IMR-90 (cell line): ENCODE measurements around the gene CYB5RL. TPM values are rescaled to one million over a fixed set of nuclear protein-coding genes. Genes with fewer than 3 reads are reported as not detected.
A peak's percentile ranks its signal among the peaks of the same experiment; 100 is the strongest.

Experiments used
- ATAC-seq: fragments of 200-7000 bp; cut with Tn5 transposase; 2 replicates; pipeline ENCODE4 v1.9.1; 2020; ENCODE audit warnings: low read depth, mild to moderate bottlenecking, moderate library complexity
- BruUV-seq: library from RNA; stranded (reverse); fragments of 400-500 nt; replicated peaks from 2 replicates; lab custom pipeline; 2021; lab: Mats Ljungman, UMichigan
- CTCF ChIA-PET: fragments of 300-600 bp; formaldehyde crosslinking; extraction: SDS; loops from one replicate; lab custom pipeline; 2021; ENCODE audit warnings: antibody characterized with exemption; lab: Yijun Ruan, JAX
- POLR2A ChIA-PET: fragments of 300-600 bp; sonication (Branson Sonifier 250); formaldehyde crosslinking; loops from one replicate; lab custom pipeline; 2022; ENCODE audit warnings: antibody characterized with exemption; ENCODE audit not compliant: unreplicated experiment; lab: Charles Lee
- DNase-seq: peaks from one replicate; pipeline ENCODE4 v3.0.0; 2013
- H2AFZ ChIP-seq: replicated peaks from 2 replicates; pipeline ENCODE3; 2013; ENCODE audit warnings: low read length, mild to moderate bottlenecking; ENCODE audit not compliant: poor library complexity
- H2AK5ac ChIP-seq: 2 replicates; pipeline ENCODE4 v1.6.1; 2013; ENCODE audit warnings: low read depth, low read length, inconsistent platforms
- H2AK9ac ChIP-seq: replicated peaks from 2 replicates; pipeline ENCODE3; 2013; ENCODE audit warnings: mild to moderate bottlenecking, low read depth, low read length, moderate library complexity; ENCODE audit not compliant: poor library complexity
- H2BK120ac ChIP-seq: 2 replicates; pipeline ENCODE4 v1.6.1; 2013; ENCODE audit warnings: low read depth, low read length, inconsistent platforms
- H2BK15ac ChIP-seq: 3 replicates; pipeline ENCODE4 v1.6.1; 2013; ENCODE audit warnings: low read depth, low read length, inconsistent platforms
- H2BK20ac ChIP-seq: 2 replicates; pipeline ENCODE4 v1.6.1; 2013; ENCODE audit warnings: low read depth, mild to moderate bottlenecking, inconsistent platforms, low read length, moderate library complexity
- H2BK5ac ChIP-seq: 2 replicates; pipeline ENCODE4 v1.6.1; 2013; ENCODE audit warnings: mild to moderate bottlenecking, low read depth, low read length, inconsistent platforms; ENCODE audit not compliant: poor library complexity, severe bottlenecking
- H3K14ac ChIP-seq: replicated peaks from 2 replicates; pipeline ENCODE4 v1.6.1; 2013; ENCODE audit warnings: low read depth, low read length, inconsistent platforms
- H3K18ac ChIP-seq: 2 replicates; pipeline ENCODE4 v1.6.1; 2013; ENCODE audit warnings: low read depth, low read length, control low read depth
- H3K23ac ChIP-seq: 2 replicates; pipeline ENCODE4 v1.6.1; 2013; ENCODE audit warnings: low read depth, low read length, inconsistent platforms
- H3K27ac ChIP-seq: 2 replicates; pipeline ENCODE4 v1.5.1; 2013; ENCODE audit warnings: mild to moderate bottlenecking, control low read depth, low read length; ENCODE audit not compliant: insufficient read depth
- H3K27me3 ChIP-seq: 2 replicates; pipeline ENCODE4 v1.6.1; 2013; ENCODE audit warnings: low read length; ENCODE audit not compliant: control insufficient read depth, insufficient read depth
- H3K36me3 ChIP-seq: 2 replicates; pipeline ENCODE4 v1.6.1; 2013; ENCODE audit warnings: low read length, mixed read lengths; ENCODE audit not compliant: control insufficient read depth, insufficient read depth
- H3K4ac ChIP-seq: 2 replicates; pipeline ENCODE4 v1.6.1; 2013; ENCODE audit warnings: low read depth, low read length, inconsistent platforms
- H3K4me1 ChIP-seq: 2 replicates; pipeline ENCODE4 v1.6.1; 2013; ENCODE audit warnings: low read length, mixed read lengths; ENCODE audit not compliant: control insufficient read depth, insufficient read depth
- H3K4me2 ChIP-seq: 2 replicates; pipeline ENCODE4 v1.6.1; 2013; ENCODE audit warnings: low read depth, mild to moderate bottlenecking, control low read depth, low read length, moderate library complexity
- H3K4me3 ChIP-seq: 2 replicates; pipeline ENCODE4 v1.5.1; 2013; ENCODE audit warnings: low read depth, mild to moderate bottlenecking, control low read depth, low read length, moderate library complexity; ENCODE audit not compliant: insufficient read depth
- H3K56ac ChIP-seq: 2 replicates; pipeline ENCODE4 v1.6.1; 2013; ENCODE audit warnings: low read length, inconsistent platforms; ENCODE audit not compliant: insufficient read depth; ENCODE audit errors: extremely low read depth
- H3K79me1 ChIP-seq, 2 experiments: 2 replicates each; pipeline ENCODE4 v1.6.1; 2013; ENCODE audit warnings: low read length in 2 of 2, inconsistent platforms in 1 of 2, low read depth in 1 of 2
- H3K9ac ChIP-seq: 2 replicates; pipeline ENCODE4 v1.6.1; 2013; ENCODE audit warnings: low read depth, low read length, control low read depth
- H3K9me1 ChIP-seq: 2 replicates; pipeline ENCODE4 v1.6.1; 2013; ENCODE audit warnings: low read length, inconsistent platforms; ENCODE audit not compliant: insufficient read depth
- H3K9me3 ChIP-seq: 2 replicates; pipeline ENCODE4 v1.6.1; 2013; ENCODE audit warnings: low read length; ENCODE audit not compliant: control insufficient read depth, insufficient read depth
- H4K20me1 ChIP-seq: 2 replicates; pipeline ENCODE4 v1.6.1; 2013; ENCODE audit warnings: low read length, inconsistent platforms; ENCODE audit not compliant: insufficient read depth
- H4K5ac ChIP-seq: 2 replicates; pipeline ENCODE4 v1.6.1; 2013; ENCODE audit warnings: mild to moderate bottlenecking, low read depth, low read length, control low read depth
- H4K8ac ChIP-seq, 2 experiments: 2 replicates each; pipeline ENCODE4 v1.6.1; 2013; ENCODE audit warnings: low read depth in 2 of 2, low read length in 2 of 2, control low read depth in 1 of 2, inconsistent platforms in 1 of 2
- H4K91ac ChIP-seq: 2 replicates; pipeline ENCODE4 v1.6.1; 2013; ENCODE audit warnings: low read depth, low read length, inconsistent platforms; ENCODE audit not compliant: insufficient read depth
- CEBPB ChIP-seq: IDR thresholded peaks from 2 replicates; pipeline ENCODE4 v1.6.1; 2012; ENCODE audit warnings: low read depth, low read length, improper control_type of control experiment
- CHD1 ChIP-seq: IDR thresholded peaks from 2 replicates; pipeline ENCODE4 v1.6.1; 2012; ENCODE audit warnings: low read depth, low read length, improper control_type of control experiment
- ELK1 ChIP-seq: fragments of 150-350 bp; IDR thresholded peaks from 2 replicates; pipeline ENCODE4 v1.6.1; 2016; ENCODE audit warnings: low read depth, mild to moderate bottlenecking, low read length, moderate library complexity, borderline replicate concordance
- FOS ChIP-seq: fragments of 150-350 bp; IDR thresholded peaks from 2 replicates; pipeline ENCODE4 v1.6.1; 2016; ENCODE audit warnings: low read depth, low read length
- POLR2A ChIP-seq: IDR thresholded peaks from 2 replicates; pipeline ENCODE4 v1.6.1; 2012; ENCODE audit warnings: mild to moderate bottlenecking, low read depth, low read length
- RAD21 ChIP-seq: IDR thresholded peaks from 2 replicates; pipeline ENCODE4 v1.6.1; 2012; ENCODE audit warnings: low read length, improper control_type of control experiment
- RCOR1 ChIP-seq: IDR thresholded peaks from 2 replicates; pipeline ENCODE4 v1.6.1; 2012; ENCODE audit warnings: mild to moderate bottlenecking, low read length, improper control_type of control experiment; ENCODE audit not compliant: insufficient replicate concordance
- SMC3 ChIP-seq: fragments of 150-350 bp; IDR thresholded peaks from 2 replicates; pipeline ENCODE4 v1.6.1; 2016; ENCODE audit warnings: low read depth, mild to moderate bottlenecking, antibody characterized with exemption, low read length, moderate library complexity
- WGBS, 2 experiments: methylation state at CpG; one replicate each; pipeline versions ENCODE4 v1.1.5 to v1.1.7; 2013; ENCODE audit warnings: missing lambda C conversion rate in 2 of 2; ENCODE audit not compliant: insufficient read length in 1 of 2; ENCODE audit errors: extremely low coverage in 2 of 2; 5-methylcytosine and 5-hydroxymethylcytosine counted together
- dilution Hi-C: fragments of 300-500 bp; cut with HindIII; formaldehyde crosslinking; loops from one replicate; pipeline ENCODE4 v1.14.3; 2018; ENCODE audit warnings: low sequenced_read_pairs; ENCODE audit not compliant: unreplicated experiment
- in situ Hi-C: fragments of 300-500 bp; cut with MboI; formaldehyde crosslinking; loops from 3 replicates; pipeline ENCODE4 v1.14.3; 2019; ENCODE audit warnings: low sequenced_read_pairs, inconsistent platforms, mixed read lengths
- intact Hi-C: fragments of 100-400 bp; cut with micrococcal nuclease; formaldehyde crosslinking; loops from 2 replicates; pipeline ENCODE4 v1.10.0; 2022
- polyA plus RNA-seq, 3 experiments: library from polyadenylated mRNA; depleted of rRNA; stranded (reverse); fragments of >200 nt; gene quantifications; 2 replicates each; pipeline ENCODE4 v1.2.3, GENCODE V29; 2012; ENCODE audit warnings: low replicate concordance in 1 of 3
- total RNA-seq: library from RNA; depleted of rRNA; stranded (reverse); fragments of >200 nt; gene quantifications from 2 replicates; pipeline ENCODE4 v1.2.3, GENCODE V29; 2012
- TF ChIP-seq, protein P1 (sequence below): fragments of 150-350 bp; IDR thresholded peaks from 2 replicates; pipeline ENCODE4 v1.6.1; 2017; ENCODE audit warnings: mild to moderate bottlenecking, antibody characterized with exemption, low read length, low read depth
- TF ChIP-seq, protein P2 (sequence below): conservative IDR thresholded peaks from 2 replicates; pipeline ENCODE4 v1.5.1; 2012; ENCODE audit warnings: mild to moderate bottlenecking, low read depth, low read length, improper control_type of control experiment

CYB5RL gene
- total and polyA plus RNA-seq, 2 of the 4 experiments (the other 2 are of a cell fraction): 3.8 to 4.3 TPM

GRCh38 chr1:54221867-54222484, 22.1 kb upstream of the CYB5RL start:
- Histone ChIP-seq H2BK120ac (no peak overlapping the region), H3K4ac (no peak overlapping the region), H3K14ac (no peak overlapping the region), H3K4me1 (peaks cover 14% of the 10 kb centered on the region), H3K18ac (no peak overlapping the region), H2BK5ac (no peak overlapping the region), H4K5ac (no peak overlapping the region), H3K23ac (no peak overlapping the region), H3K9ac (no peak overlapping the region), H3K9me1 (peaks cover 25% of the 10 kb centered on the region), H3K4me2 (no peak overlapping the region), H2AK5ac (no peak overlapping the region), H2AFZ (peak overlapping the region; percentile 43), H3K56ac (no peak overlapping the region), H3K4me3 (no peak overlapping the region), H4K8ac (no peak overlapping the region), H3K27ac (no peak overlapping the region), H2AK9ac (no peak overlapping the region), H3K36me3 (peaks cover 27% of the 10 kb centered on the region), H3K27me3 (no peaks in the 10 kb centered on the region), H4K20me1 (peaks cover 19% of the 10 kb centered on the region), H2BK20ac (no peak overlapping the region), H2BK15ac (no peak overlapping the region), H3K79me1 (peaks cover 0 to 9% of the 10 kb centered on the region in 2 experiments; a peak in 1 of 4 replicates), H4K91ac (no peak overlapping the region), H3K9me3 (no peaks in the 10 kb centered on the region)
- TF ChIP-seq SMC3 (no peak), POLR2A (no peak), RAD21 (no peak), FOS (no peak), ELK1 (no peak), RCOR1 (no peak), CEBPB (no peak), CHD1 (no peak)
- TF ChIP-seq, protein P1, sequence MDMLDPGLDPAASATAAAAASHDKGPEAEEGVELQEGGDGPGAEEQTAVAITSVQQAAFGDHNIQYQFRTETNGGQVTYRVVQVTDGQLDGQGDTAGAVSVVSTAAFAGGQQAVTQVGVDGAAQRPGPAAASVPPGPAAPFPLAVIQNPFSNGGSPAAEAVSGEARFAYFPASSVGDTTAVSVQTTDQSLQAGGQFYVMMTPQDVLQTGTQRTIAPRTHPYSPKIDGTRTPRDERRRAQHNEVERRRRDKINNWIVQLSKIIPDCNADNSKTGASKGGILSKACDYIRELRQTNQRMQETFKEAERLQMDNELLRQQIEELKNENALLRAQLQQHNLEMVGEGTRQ: no peak
- TF ChIP-seq, protein P2, sequence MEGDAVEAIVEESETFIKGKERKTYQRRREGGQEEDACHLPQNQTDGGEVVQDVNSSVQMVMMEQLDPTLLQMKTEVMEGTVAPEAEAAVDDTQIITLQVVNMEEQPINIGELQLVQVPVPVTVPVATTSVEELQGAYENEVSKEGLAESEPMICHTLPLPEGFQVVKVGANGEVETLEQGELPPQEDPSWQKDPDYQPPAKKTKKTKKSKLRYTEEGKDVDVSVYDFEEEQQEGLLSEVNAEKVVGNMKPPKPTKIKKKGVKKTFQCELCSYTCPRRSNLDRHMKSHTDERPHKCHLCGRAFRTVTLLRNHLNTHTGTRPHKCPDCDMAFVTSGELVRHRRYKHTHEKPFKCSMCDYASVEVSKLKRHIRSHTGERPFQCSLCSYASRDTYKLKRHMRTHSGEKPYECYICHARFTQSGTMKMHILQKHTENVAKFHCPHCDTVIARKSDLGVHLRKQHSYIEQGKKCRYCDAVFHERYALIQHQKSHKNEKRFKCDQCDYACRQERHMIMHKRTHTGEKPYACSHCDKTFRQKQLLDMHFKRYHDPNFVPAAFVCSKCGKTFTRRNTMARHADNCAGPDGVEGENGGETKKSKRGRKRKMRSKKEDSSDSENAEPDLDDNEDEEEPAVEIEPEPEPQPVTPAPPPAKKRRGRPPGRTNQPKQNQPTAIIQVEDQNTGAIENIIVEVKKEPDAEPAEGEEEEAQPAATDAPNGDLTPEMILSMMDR: no peak
- intact Hi-C loops (loop anchor here (10.0 kb wide), 1 partner anchor 183 kb away; the partner anchor contains the start of gene SSBP3), dilution Hi-C loops (no loop called here), in situ Hi-C loops (loop anchor here (25.0 kb wide), 1 partner anchor 360 kb away; no protein-coding TSS in a partner anchor)
- ChIA-PET CTCF (no interaction called here), POLR2A (no interaction called here)
- no TSS peak for BruUV-seq
- ATAC-seq: no peak
- no CpG with 5 or more reads among the region's 7 CpGs for WGBS, 2 experiments
- DNase-seq: no peak
